PC-3 (cell line): Measurements from ENCODE around the gene PCSK5.

Experiments used
- EZH2 ChIP-seq: fragments of 300-600 bp; sonication (generic); IDR thresholded peaks from one replicate; pipeline ENCODE4 v1.6.1; 2017; ENCODE audit warnings: antibody characterized with exemption, mild to moderate bottlenecking, low read length; ENCODE audit not compliant: unreplicated experiment
- EZH2phosphoT487 ChIP-seq: fragments of 300-600 bp; sonication (generic); IDR thresholded peaks from 2 replicates; pipeline ENCODE4 v1.6.1; 2018; ENCODE audit warnings: mild to moderate bottlenecking, antibody characterized with exemption, low read length, borderline replicate concordance
- TF ChIP-seq, protein P1 (sequence below): fragments of 300-600 bp; sonication (generic); conservative IDR thresholded peaks from 2 replicates; pipeline ENCODE4 v1.5.1; 2017; ENCODE audit warnings: antibody characterized with exemption, low read depth, mild to moderate bottlenecking, low read length

DNA sequence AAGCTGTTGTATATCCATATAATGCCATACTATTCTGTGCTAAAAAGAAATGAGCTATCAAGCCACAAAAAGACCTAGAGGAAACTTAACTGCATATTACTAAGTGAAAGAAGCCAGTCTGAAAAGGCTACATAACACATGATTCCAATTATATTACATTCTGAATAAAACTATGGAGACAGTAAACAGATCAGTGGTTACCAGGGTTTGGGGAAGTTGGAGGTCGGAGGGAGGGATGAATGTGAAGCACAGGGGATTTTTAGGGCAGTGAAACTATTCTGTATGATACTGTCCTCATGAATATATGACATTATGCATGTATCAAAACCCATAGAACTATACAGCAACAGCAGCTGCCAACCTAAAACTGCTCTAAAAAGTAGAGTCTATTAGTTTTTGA, 509.4 kb downstream of the PCSK5 start:
- TF ChIP-seq, protein P1, sequence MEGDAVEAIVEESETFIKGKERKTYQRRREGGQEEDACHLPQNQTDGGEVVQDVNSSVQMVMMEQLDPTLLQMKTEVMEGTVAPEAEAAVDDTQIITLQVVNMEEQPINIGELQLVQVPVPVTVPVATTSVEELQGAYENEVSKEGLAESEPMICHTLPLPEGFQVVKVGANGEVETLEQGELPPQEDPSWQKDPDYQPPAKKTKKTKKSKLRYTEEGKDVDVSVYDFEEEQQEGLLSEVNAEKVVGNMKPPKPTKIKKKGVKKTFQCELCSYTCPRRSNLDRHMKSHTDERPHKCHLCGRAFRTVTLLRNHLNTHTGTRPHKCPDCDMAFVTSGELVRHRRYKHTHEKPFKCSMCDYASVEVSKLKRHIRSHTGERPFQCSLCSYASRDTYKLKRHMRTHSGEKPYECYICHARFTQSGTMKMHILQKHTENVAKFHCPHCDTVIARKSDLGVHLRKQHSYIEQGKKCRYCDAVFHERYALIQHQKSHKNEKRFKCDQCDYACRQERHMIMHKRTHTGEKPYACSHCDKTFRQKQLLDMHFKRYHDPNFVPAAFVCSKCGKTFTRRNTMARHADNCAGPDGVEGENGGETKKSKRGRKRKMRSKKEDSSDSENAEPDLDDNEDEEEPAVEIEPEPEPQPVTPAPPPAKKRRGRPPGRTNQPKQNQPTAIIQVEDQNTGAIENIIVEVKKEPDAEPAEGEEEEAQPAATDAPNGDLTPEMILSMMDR = no peak
- TF ChIP-seq EZH2phosphoT487 (no peak), EZH2 (no peak)
